ENCODE data around the gene METTL27. TPM values are rescaled to one million over a fixed set of nuclear protein-coding genes. Genes with fewer than 3 reads are reported as not detected.

Gene METTL27
- total and polyA plus RNA-seq, 9 of the 15 experiments (the other 6 are each of a cell fraction or from before 2014, with no cell fraction given): 0.08 to 0.82 (median 0.33) TPM; not detected in 4

GRCh38 chr7:73841689-73842066 lies 638 bp downstream of the METTL27 start (continued):
- TF ChIP-seq, protein P1, sequence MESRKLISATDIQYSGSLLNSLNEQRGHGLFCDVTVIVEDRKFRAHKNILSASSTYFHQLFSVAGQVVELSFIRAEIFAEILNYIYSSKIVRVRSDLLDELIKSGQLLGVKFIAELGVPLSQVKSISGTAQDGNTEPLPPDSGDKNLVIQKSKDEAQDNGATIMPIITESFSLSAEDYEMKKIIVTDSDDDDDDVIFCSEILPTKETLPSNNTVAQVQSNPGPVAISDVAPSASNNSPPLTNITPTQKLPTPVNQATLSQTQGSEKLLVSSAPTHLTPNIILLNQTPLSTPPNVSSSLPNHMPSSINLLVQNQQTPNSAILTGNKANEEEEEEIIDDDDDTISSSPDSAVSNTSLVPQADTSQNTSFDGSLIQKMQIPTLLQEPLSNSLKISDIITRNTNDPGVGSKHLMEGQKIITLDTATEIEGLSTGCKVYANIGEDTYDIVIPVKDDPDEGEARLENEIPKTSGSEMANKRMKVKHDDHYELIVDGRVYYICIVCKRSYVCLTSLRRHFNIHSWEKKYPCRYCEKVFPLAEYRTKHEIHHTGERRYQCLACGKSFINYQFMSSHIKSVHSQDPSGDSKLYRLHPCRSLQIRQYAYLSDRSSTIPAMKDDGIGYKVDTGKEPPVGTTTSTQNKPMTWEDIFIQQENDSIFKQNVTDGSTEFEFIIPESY (CRISPR knock-in tag; IDR thresholded peaks at IDR 0.05): peak; percentile 97
- TF ChIP-seq CHD4 (IDR thresholded peaks at IDR 0.05; ENCODE audit: insufficient read depth, insufficient replicate concordance, low read depth, low read length, poor library complexity, severe bottlenecking) (peak; percentile 30), GTF3C2 (IDR thresholded peaks at IDR 0.05; ENCODE audit: borderline replicate concordance, extremely low read depth, insufficient read length) (peak; percentile 18)

DNA sequence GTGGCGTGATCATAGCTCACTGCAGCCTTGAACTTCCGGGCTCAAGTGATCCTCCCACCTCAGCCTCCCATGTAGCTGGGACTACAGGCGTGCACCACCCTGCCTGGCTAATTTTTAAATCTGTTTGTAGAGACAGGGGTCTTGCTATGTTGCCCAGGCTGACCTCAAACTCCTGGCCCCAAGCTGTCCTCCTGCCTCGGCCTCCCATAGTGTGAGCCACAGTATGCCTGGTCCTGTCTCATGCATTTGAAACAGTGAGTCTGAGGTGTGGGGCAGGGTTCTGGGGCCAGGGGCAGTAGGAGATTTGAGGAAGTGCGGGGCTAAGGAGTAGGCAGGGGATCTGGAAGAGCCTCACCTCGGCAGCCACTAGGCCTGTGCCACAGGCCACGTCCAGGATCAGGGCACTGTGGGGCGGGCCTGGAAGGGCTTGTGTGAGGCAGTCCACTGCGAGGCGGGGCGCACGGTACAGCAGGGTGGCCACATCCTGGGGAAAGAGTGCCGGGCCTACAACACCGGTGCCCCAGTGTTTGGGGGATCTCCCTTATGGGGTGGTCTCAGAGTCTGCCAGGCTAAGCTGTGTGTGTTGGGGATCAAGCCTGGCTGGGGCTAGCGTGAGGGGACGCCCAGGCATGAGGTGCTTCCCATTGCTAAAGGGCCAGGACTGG lies 1.5 kb downstream of the METTL27 start:
- WGBS (ENCODE audit: insufficient coverage, low coverage, missing lambda C conversion rate): 86% methylated on average over 15 of the region's 16 CpGs
- peaks cover 0 to 32% of the 10 kb centered on the region in 2 experiments; a peak in 4 of 5 replicates for H3K4me1 ChIP-seq (replicated peaks in 1 of 2; ENCODE audit: control insufficient read depth in 2 of 2, insufficient read depth in 2 of 2, low read length in 2 of 2)
- H3K4me2 ChIP-seq (ENCODE audit: insufficient read depth, low read length): no peak overlapping the region
- no peaks in the 10 kb centered on the region for H4K20me1 ChIP-seq (replicated peaks; ENCODE audit: control insufficient read depth, insufficient read depth, low read length)
- FAIRE-seq (no peak), DNase-seq (ENCODE audit: extremely low read depth in 1 of 4, low spot score in 3 of 4) (no peak), ATAC-seq (no peak)
- ChIA-PET CTCF (ENCODE audit: low intra/inter-chr PET ratio) (no interaction called here), POLR2A (interaction anchor here (0.6 to 1.0 kb wide), 2 partner anchors 12 to 14 kb away, joined by 4 read pairs; no protein-coding TSS in a partner anchor)
- in situ Hi-C loops (cut with MboI): no loop called here
- no peaks in the 10 kb centered on the region for H3K27me3 ChIP-seq (ENCODE audit: control insufficient read depth in 2 of 2, insufficient read depth in 2 of 2, low read length in 2 of 2)
- intact Hi-C loops (cut with micrococcal nuclease): no loop called here
- H2AFZ ChIP-seq (ENCODE audit: low read depth, low read length): no peak overlapping the region
- peak overlapping the region in 1 of 2 experiments; percentile 37; a peak in 2 of 4 replicates for H3K9ac ChIP-seq (ENCODE audit: insufficient read depth in 1 of 2, low read depth in 2 of 2, low read length in 2 of 2)
- no peaks in the 10 kb centered on the region for H3K9me3 ChIP-seq (replicated peaks; ENCODE audit: control insufficient read depth, insufficient read depth, low read depth, low read length)
- no peaks in the 10 kb centered on the region for H3K9me1 ChIP-seq (ENCODE audit: control insufficient read depth, insufficient read depth, low read length)
- H3K4me3 ChIP-seq: no peak overlapping the region
- no TSS peak for BruUV-seq (replicated peaks)
- peak; percentile 89 for TF ChIP-seq ZNF121 (CRISPR knock-in tag; conservative IDR thresholded peaks at IDR 0.05)
- TF ChIP-seq, protein P2, sequence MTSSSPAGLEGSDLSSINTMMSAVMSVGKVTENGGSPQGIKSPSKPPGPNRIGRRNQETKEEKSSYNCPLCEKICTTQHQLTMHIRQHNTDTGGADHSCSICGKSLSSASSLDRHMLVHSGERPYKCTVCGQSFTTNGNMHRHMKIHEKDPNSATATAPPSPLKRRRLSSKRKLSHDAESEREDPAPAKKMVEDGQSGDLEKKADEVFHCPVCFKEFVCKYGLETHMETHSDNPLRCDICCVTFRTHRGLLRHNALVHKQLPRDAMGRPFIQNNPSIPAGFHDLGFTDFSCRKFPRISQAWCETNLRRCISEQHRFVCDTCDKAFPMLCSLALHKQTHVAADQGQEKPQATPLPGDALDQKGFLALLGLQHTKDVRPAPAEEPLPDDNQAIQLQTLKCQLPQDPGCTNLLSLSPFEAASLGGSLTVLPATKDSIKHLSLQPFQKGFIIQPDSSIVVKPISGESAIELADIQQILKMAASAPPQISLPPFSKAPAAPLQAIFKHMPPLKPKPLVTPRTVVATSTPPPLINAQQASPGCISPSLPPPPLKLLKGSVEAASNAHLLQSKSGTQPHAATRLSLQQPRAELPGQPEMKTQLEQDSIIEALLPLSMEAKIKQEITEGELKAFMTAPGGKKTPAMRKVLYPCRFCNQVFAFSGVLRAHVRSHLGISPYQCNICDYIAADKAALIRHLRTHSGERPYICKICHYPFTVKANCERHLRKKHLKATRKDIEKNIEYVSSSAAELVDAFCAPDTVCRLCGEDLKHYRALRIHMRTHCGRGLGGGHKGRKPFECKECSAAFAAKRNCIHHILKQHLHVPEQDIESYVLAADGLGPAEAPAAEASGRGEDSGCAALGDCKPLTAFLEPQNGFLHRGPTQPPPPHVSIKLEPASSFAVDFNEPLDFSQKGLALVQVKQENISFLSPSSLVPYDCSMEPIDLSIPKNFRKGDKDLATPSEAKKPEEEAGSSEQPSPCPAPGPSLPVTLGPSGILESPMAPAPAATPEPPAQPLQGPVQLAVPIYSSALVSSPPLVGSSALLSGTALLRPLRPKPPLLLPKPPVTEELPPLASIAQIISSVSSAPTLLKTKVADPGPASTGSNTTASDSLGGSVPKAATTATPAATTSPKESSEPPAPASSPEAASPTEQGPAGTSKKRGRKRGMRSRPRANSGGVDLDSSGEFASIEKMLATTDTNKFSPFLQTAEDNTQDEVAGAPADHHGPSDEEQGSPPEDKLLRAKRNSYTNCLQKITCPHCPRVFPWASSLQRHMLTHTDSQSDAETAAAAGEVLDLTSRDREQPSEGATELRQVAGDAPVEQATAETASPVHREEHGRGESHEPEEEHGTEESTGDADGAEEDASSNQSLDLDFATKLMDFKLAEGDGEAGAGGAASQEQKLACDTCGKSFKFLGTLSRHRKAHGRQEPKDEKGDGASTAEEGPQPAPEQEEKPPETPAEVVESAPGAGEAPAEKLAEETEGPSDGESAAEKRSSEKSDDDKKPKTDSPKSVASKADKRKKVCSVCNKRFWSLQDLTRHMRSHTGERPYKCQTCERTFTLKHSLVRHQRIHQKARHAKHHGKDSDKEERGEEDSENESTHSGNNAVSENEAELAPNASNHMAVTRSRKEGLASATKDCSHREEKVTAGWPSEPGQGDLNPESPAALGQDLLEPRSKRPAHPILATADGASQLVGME (CRISPR knock-in tag; IDR thresholded peaks at IDR 0.05): no peak
- TF ChIP-seq SPI1 (IDR thresholded peaks at IDR 0.05; ENCODE audit: borderline replicate concordance, low read depth, low read length): peak; percentile 77
- TF ChIP-seq BRD4 (IDR thresholded peaks at IDR 0.05): no peak
- no peak overlapping the region for H3K27ac ChIP-seq (ENCODE audit: extremely low read depth, low read depth, low read length)
- H3K36me3 ChIP-seq (ENCODE audit: control insufficient read depth, insufficient read depth, low read length): no peaks in the 10 kb centered on the region
- no peaks in the 10 kb centered on the region for H3K79me2 ChIP-seq (ENCODE audit: control insufficient read depth, insufficient read depth, low read length)
